WTC11 (cell line): ENCODE results near the gene ATF5. TPM values are rescaled to one million over a fixed set of nuclear protein-coding genes. Genes with fewer than 3 reads are reported as not detected.
A peak's percentile ranks its signal among the peaks of the same experiment; 100 is the strongest.
"Not testable (repeated sequence)": the region's sequence is repeated elsewhere in the genome, so short reads cannot be mapped to it uniquely, and the experiment has no call there.

Experiments used
- ATAC-seq: fragments of 200-7000 bp; cut with Tn5 transposase; 2 replicates; pipeline ENCODE4 v1.10.0; 2021; ENCODE audit warnings: mild to moderate bottlenecking, moderate library complexity
- CTCF ChIA-PET: fragments of 300-600 bp; sonication (Branson Sonifier 250); formaldehyde crosslinking; loops from one replicate; lab custom pipeline; 2021; ENCODE audit warnings: antibody characterized with exemption; lab: Charles Lee
- POLR2A ChIA-PET: fragments of 350-600 bp; sonication (Branson Sonifier 250); formaldehyde crosslinking; loops from one replicate; lab custom pipeline; 2021; ENCODE audit warnings: antibody characterized with exemption; lab: Charles Lee
- DNase-seq: peaks from one replicate; pipeline ENCODE4 v3.0.0; 2021; ENCODE audit warnings: low spot score
- H3K27ac Mint-ChIP-seq: 2 replicates; pipeline ENCODE4 v1.8.0; 2021; ENCODE audit warnings: mixed read lengths
- H3K27me3 Mint-ChIP-seq: 2 replicates; pipeline ENCODE4 v1.8.0; 2021; ENCODE audit warnings: low read depth, mild to moderate bottlenecking, moderate library complexity, mixed read lengths
- H3K36me3 Mint-ChIP-seq: 2 replicates; pipeline ENCODE4 v1.8.0; 2021; ENCODE audit warnings: mixed read lengths
- H3K4me1 Mint-ChIP-seq: 2 replicates; pipeline ENCODE4 v1.8.0; 2022; ENCODE audit warnings: mixed read lengths
- H3K4me3 Mint-ChIP-seq: 2 replicates; pipeline ENCODE4 v1.8.0; 2021; ENCODE audit warnings: mild to moderate bottlenecking, moderate library complexity, mixed read lengths
- H3K9me3 Mint-ChIP-seq: 2 replicates; pipeline ENCODE4 v1.8.0; 2021; ENCODE audit warnings: mixed read lengths
- CBFB ChIP-seq: sonication (generic); formaldehyde crosslinking; IDR thresholded peaks from 2 replicates; pipeline ENCODE4 v1.8.1; 2022; ENCODE audit warnings: mild to moderate bottlenecking, low read depth, missing genetic modification reagents
- E2F5 ChIP-seq: sonication (generic); formaldehyde crosslinking; IDR thresholded peaks from 2 replicates; pipeline ENCODE4 v1.8.1; 2022; ENCODE audit warnings: mild to moderate bottlenecking, moderate library complexity, missing genetic modification reagents
- FOXJ3 ChIP-seq: sonication (generic); formaldehyde crosslinking; IDR thresholded peaks from 2 replicates; pipeline ENCODE4 v1.9.0; 2021; ENCODE audit warnings: missing genetic modification reagents, mild to moderate bottlenecking, borderline replicate concordance
- IRF2 ChIP-seq: sonication (generic); formaldehyde crosslinking; IDR thresholded peaks from 2 replicates; pipeline ENCODE4 v1.8.0; 2022; ENCODE audit warnings: low read depth, missing genetic modification reagents, borderline replicate concordance
- JUN ChIP-seq: sonication (generic); formaldehyde crosslinking; IDR thresholded peaks from 2 replicates; pipeline ENCODE4 v1.8.0; 2023; ENCODE audit warnings: mild to moderate bottlenecking, missing genetic modification reagents
- OVOL2 ChIP-seq: fragments of 250-450 bp; sonication (Bioruptor Pico); IDR thresholded peaks from 2 replicates; pipeline ENCODE4 v1.9.0; 2021; ENCODE audit warnings: mild to moderate bottlenecking, borderline replicate concordance
- SMAD4 ChIP-seq: sonication (generic); formaldehyde crosslinking; IDR thresholded peaks from 2 replicates; pipeline ENCODE4 v1.8.0; 2022; ENCODE audit warnings: mild to moderate bottlenecking, missing genetic modification reagents
- STAT6 ChIP-seq: sonication (generic); formaldehyde crosslinking; conservative IDR thresholded peaks from 2 replicates; pipeline ENCODE4 v1.8.1; 2023; ENCODE audit warnings: mild to moderate bottlenecking, low read depth, missing genetic modification reagents, moderate library complexity
- TCF7 ChIP-seq: sonication (generic); formaldehyde crosslinking; IDR thresholded peaks from 2 replicates; pipeline ENCODE4 v1.8.0; 2022; ENCODE audit warnings: mild to moderate bottlenecking, low read depth, missing genetic modification reagents, moderate library complexity
- ZBTB43 ChIP-seq: sonication (generic); formaldehyde crosslinking; IDR thresholded peaks from 2 replicates; pipeline ENCODE4 v1.8.1; 2023; ENCODE audit warnings: mild to moderate bottlenecking, missing genetic modification reagents
- ZNF121 ChIP-seq: sonication (generic); formaldehyde crosslinking; IDR thresholded peaks from 2 replicates; pipeline ENCODE4 v1.8.0; 2023; ENCODE audit warnings: missing genetic modification reagents
- ZNF263 ChIP-seq: sonication (generic); formaldehyde crosslinking; IDR thresholded peaks from 2 replicates; pipeline ENCODE4 v1.8.1; 2022; ENCODE audit warnings: low read depth, mild to moderate bottlenecking, moderate library complexity, missing genetic modification reagents
- ZNF396 ChIP-seq: fragments of 250-450 bp; sonication (Bioruptor Pico); IDR thresholded peaks from 2 replicates; pipeline ENCODE4 v1.8.0; 2021; ENCODE audit warnings: mild to moderate bottlenecking, moderate library complexity, borderline replicate concordance
- ZNF416 ChIP-seq: fragments of 250-450 bp; sonication (Bioruptor Pico); IDR thresholded peaks from 2 replicates; pipeline ENCODE4 v1.9.0; 2021; ENCODE audit warnings: mild to moderate bottlenecking, inconsistent platforms
- ZNF512 ChIP-seq: sonication (generic); formaldehyde crosslinking; IDR thresholded peaks from 2 replicates; pipeline ENCODE4 v1.8.1; 2022; ENCODE audit warnings: missing genetic modification reagents, borderline replicate concordance
- total RNA-seq: library from RNA; stranded (reverse); gene quantifications from 3 replicates; pipeline ENCODE4 v1.2.3, GENCODE V29; 2021
- TF ChIP-seq, protein P1 (sequence below): fragments of 250-450 bp; sonication (Bioruptor Pico); IDR thresholded peaks from 2 replicates; pipeline ENCODE4 v2.1.2; 2022; ENCODE audit warnings: mild to moderate bottlenecking, moderate library complexity
- TF ChIP-seq, protein P2 (sequence below): sonication (generic); formaldehyde crosslinking; IDR thresholded peaks from 2 replicates; pipeline ENCODE4 v1.8.1; 2023; ENCODE audit warnings: mild to moderate bottlenecking, missing genetic modification reagents, moderate library complexity

The ATF5 gene
- total RNA-seq, 1 experiment from 2014 or later = 10.8 TPM

DNA sequence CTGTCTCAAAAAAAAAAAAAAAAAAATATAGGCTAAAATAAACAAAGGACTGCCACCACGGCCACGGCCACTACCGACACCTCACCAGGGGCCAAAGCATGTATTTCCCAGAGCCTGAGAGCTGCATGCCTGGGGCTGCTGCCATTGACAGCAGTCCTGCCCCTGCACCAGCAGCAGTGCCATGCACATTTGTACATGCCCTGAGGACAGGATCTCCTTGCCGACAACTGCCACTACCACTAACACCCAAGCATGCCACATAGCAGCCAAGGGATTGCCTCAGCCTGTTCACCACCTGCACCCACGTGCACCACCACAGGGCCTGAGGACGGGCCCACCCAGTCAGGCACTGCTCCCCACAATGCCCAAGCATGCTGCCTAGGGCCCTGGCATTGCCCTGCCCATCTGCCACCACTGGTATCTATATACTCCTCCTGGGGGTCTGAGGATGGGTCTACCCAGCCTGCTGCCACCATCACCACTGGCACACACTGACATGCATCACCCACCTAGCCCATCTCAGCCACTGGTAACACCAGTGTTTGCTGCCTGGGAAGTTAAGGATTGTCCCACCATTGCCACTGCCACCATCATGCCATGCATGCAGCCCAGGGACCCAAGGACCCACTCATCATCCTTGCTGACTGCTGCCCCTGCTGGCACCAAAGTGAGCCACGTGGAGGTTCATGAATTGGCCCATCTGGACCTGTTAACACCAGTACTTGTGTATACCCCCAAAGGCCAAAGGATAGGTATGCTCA is 10.9 kb downstream of the ATF5 start:
- Mint-ChIP-seq H3K27me3 (no peaks in the 10 kb centered on the region; the same call in 1 of the 2 replicates), H3K27ac (no peak overlapping the region), H3K36me3 (no peaks in the 10 kb centered on the region), H3K4me3 (no peak overlapping the region), H3K9me3 (no peaks in the 10 kb centered on the region), H3K4me1 (no peaks in the 10 kb centered on the region)
- TF ChIP-seq ZNF121 (CRISPR knock-in tag) = 0 out of 2 replicates have a peak, but pooled peaks have one; percentile 48
- TF ChIP-seq ZNF263 (CRISPR knock-in tag) = no peak
- ChIA-PET CTCF (interaction anchor here (0.6 to 2.5 kb wide), 5 partner anchors 10 to 45 kb away, joined by 3 to 41 read pairs (median 4); no protein-coding TSS in a partner anchor), POLR2A (interaction anchor here (0.7 kb wide), 1 partner anchor 47 kb away, joined by 4 read pairs; no protein-coding TSS in a partner anchor)
- ATAC-seq (peak; percentile 18; the same call in 1 of the 2 replicates), DNase-seq (no peak)

DNA sequence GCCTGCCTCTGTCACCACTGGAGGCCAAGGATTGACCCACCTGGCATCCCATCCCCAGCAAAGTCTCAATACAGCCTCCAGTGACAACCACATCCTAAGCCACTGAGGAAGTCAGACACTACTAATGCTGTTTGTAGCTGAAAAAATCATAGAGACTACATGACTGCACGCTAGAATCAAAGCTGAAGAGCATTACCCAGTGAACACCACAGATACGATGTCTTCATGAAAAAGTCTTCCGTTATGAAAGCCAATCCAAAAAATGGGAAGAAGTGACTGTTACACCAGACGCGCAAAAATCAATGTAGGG is 11.4 kb downstream of the ATF5 start:
- no peak for ATAC-seq
- no peak for DNase-seq
- H3K36me3 Mint-ChIP-seq = no peaks in the 10 kb centered on the region
- no peaks in the 10 kb centered on the region for H3K4me1 Mint-ChIP-seq
- H3K9me3 Mint-ChIP-seq = peaks cover 2% of the 10 kb centered on the region; the same call in 1 of the 2 replicates
- TF ChIP-seq E2F5 (CRISPR knock-in tag) (no peak), TCF7 (no peak), CBFB (CRISPR knock-in tag) (no peak), OVOL2 (CRISPR knock-in tag) (no peak), JUN (CRISPR knock-in tag) (no peak), IRF2 (no peak), ZNF263 (CRISPR knock-in tag) (no peak), ZNF512 (CRISPR knock-in tag) (no peak), ZNF416 (CRISPR knock-in tag) (no peak), STAT6 (CRISPR knock-in tag) (no peak), SMAD4 (CRISPR knock-in tag) (no peak), ZNF396 (CRISPR knock-in tag) (no peak), ZBTB43 (CRISPR knock-in tag) (no peak), FOXJ3 (CRISPR knock-in tag) (no peak)
- TF ChIP-seq, protein P1, sequence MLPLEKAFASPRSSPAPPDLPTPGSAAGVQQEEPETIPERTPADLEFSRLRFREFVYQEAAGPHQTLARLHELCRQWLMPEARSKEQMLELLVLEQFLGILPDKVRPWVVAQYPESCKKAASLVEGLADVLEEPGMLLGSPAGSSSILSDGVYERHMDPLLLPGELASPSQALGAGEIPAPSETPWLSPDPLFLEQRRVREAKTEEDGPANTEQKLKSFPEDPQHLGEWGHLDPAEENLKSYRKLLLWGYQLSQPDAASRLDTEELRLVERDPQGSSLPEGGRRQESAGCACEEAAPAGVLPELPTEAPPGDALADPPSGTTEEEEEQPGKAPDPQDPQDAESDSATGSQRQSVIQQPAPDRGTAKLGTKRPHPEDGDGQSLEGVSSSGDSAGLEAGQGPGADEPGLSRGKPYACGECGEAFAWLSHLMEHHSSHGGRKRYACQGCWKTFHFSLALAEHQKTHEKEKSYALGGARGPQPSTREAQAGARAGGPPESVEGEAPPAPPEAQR (CRISPR knock-in tag) = no peak
- TF ChIP-seq, protein P2, sequence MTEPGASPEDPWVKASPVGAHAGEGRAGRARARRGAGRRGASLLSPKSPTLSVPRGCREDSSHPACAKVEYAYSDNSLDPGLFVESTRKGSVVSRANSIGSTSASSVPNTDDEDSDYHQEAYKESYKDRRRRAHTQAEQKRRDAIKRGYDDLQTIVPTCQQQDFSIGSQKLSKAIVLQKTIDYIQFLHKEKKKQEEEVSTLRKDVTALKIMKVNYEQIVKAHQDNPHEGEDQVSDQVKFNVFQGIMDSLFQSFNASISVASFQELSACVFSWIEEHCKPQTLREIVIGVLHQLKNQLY (CRISPR knock-in tag) = no peak
- no peaks in the 10 kb centered on the region; the same call in none of the 2 replicates for H3K27me3 Mint-ChIP-seq
- no peak overlapping the region for H3K27ac Mint-ChIP-seq
- no peak overlapping the region for H3K4me3 Mint-ChIP-seq
- ChIA-PET POLR2A (no interaction called here), CTCF (no interaction called here)

DNA sequence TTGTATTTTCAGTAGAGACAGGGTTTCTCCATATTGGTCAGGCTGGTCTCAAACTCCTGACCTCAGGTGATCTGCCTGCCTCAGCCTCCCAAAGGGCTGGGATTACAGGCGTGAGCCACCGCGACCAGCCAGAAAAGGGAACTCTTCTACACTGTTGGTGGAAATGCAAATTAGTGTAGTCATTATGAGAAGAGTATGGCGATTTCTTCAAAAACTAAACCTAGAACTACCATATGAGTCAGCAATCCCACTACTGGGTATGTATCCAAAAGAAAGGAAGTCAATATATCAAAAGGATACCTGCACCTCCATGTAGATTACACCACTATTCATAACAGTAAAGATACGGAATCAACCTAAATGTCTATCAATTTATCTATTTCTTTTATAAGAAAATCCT is 15.6 kb downstream of the ATF5 start:
- CTCF ChIA-PET = not testable (repeated sequence)

More for the DNA sequence above, 15.6 kb downstream of the ATF5 start:
- H3K9me3 Mint-ChIP-seq, H3K27ac Mint-ChIP-seq, H3K4me1 Mint-ChIP-seq, H3K4me3 Mint-ChIP-seq, ATAC-seq, H3K27me3 Mint-ChIP-seq, POLR2A ChIA-PET, H3K36me3 Mint-ChIP-seq, DNase-seq: not testable (repeated sequence)
